HepG2 (cell line): Measurements from ENCODE around the gene WDR7. TPM values are rescaled to one million over a fixed set of nuclear protein-coding genes. Genes with fewer than 3 reads are reported as not detected.

Experiments
- ATAC-seq: fragments of 200-7000 bp; cut with Tn5 transposase; 3 replicates; pipeline ENCODE4 v1.9.1; 2020; ENCODE audit warnings: mild to moderate bottlenecking, moderate library complexity
- BruUV-seq: library from RNA; stranded (reverse); fragments of 400-500 nt; replicated peaks from 2 replicates; lab custom pipeline; 2021; lab: Mats Ljungman, UMichigan
- CTCF ChIA-PET: fragments of 300-600 bp; formaldehyde crosslinking; extraction: SDS; loops from one replicate; lab custom pipeline; 2021; ENCODE audit warnings: low total read pairs, inconsistent platforms, low intra/inter-chr PET ratio; lab: Yijun Ruan, JAX
- POLR2A ChIA-PET: fragments of 350-600 bp; sonication (Branson Sonifier 250); formaldehyde crosslinking; loops from one replicate; lab custom pipeline; 2020; ENCODE audit warnings: antibody characterized with exemption, inconsistent platforms; lab: Yijun Ruan, JAX
- DNase-seq: peaks from one replicate; pipeline ENCODE4 v3.0.0-alpha.2; 2015; ENCODE audit warnings: low spot score
- FAIRE-seq: peaks from 3 replicates; lab custom pipeline; 2011; peaks lifted over from hg19 to GRCh38; lab: Jason Lieb, UNC
- H2AFZ ChIP-seq: one replicate; pipeline ENCODE4 v1.6.1; 2011; ENCODE audit warnings: low read length, inconsistent platforms
- H3K27ac ChIP-seq: fragments of 300-600 bp; 3 replicates; pipeline ENCODE4 v1.8.0; 2011; ENCODE audit warnings: mixed run types, mild to moderate bottlenecking, mixed read lengths, low read length, inconsistent platforms; ENCODE audit not compliant: insufficient read depth; ENCODE audit errors: extremely low read length
- H3K27me3 ChIP-seq, 2 experiments: fragments of 200-600 bp in 1 of 2; 2 replicates in 1 of 2; 3 replicates in 1 of 2; pipeline versions ENCODE4 v1.6.0 to v1.8.0; 2011; ENCODE audit warnings: low read length in 2 of 2, mild to moderate bottlenecking in 2 of 2, moderate library complexity in 2 of 2, inconsistent platforms in 1 of 2; ENCODE audit not compliant: insufficient read depth in 2 of 2, control insufficient read depth in 1 of 2
- H3K36me3 ChIP-seq, 2 experiments: fragments of 200-600 bp in 1 of 2; replicated peaks in 1 of 2; 2 replicates in 1 of 2; 3 replicates in 1 of 2; pipeline versions ENCODE4 v1.5.1 to v1.8.0; 2011; ENCODE audit warnings: low read length in 2 of 2, inconsistent platforms in 1 of 2; ENCODE audit not compliant: insufficient read depth in 2 of 2, control insufficient read depth in 1 of 2
- H3K4me1 ChIP-seq: 2 replicates; pipeline ENCODE4 v1.5.1; 2012; ENCODE audit warnings: low read length, inconsistent platforms; ENCODE audit not compliant: insufficient read depth
- H3K4me2 ChIP-seq: 2 replicates; pipeline ENCODE4 v1.6.0; 2011; ENCODE audit warnings: low read depth, low read length, inconsistent platforms
- H3K4me3 ChIP-seq, 3 experiments: fragments of 200-600 bp in 1 of 3; sonication (generic), shearing (Covaris generic) in 1 of 3; replicated peaks in 1 of 3; 2 replicates each; pipeline ENCODE4 v1.5.1; 2011 to 2016; ENCODE audit warnings: low read length in 3 of 3, inconsistent platforms in 2 of 3, low read depth in 2 of 3, mild to moderate bottlenecking in 2 of 3, control low read depth in 1 of 3, mixed read lengths in 1 of 3; ENCODE audit not compliant: insufficient read depth in 1 of 3
- H3K79me2 ChIP-seq: one replicate; pipeline ENCODE4 v1.6.1; 2011; ENCODE audit warnings: low read length, inconsistent platforms; ENCODE audit not compliant: insufficient read depth
- H3K9ac ChIP-seq: 2 replicates; pipeline ENCODE4 v1.6.0; 2011; ENCODE audit warnings: mild to moderate bottlenecking, low read depth, low read length, inconsistent platforms; ENCODE audit not compliant: insufficient read depth
- H3K9me3 ChIP-seq: 2 replicates; pipeline ENCODE4 v1.5.1; 2012; ENCODE audit warnings: mild to moderate bottlenecking, low read length
- H4K20me1 ChIP-seq: 2 replicates; pipeline ENCODE4 v1.6.0; 2011; ENCODE audit warnings: inconsistent platforms, mild to moderate bottlenecking, low read length, moderate library complexity; ENCODE audit not compliant: insufficient read depth
- CBFB ChIP-seq: sonication (generic); formaldehyde crosslinking; IDR thresholded peaks from 2 replicates; pipeline ENCODE4 v1.4.0; 2020; ENCODE audit warnings: missing genetic modification reagents
- CSRNP2 ChIP-seq: sonication (generic); formaldehyde crosslinking; conservative IDR thresholded peaks from 2 replicates; pipeline ENCODE4 v1.8.0; 2022; ENCODE audit warnings: low read depth, missing genetic modification reagents
- DZIP1 ChIP-seq: sonication (generic); formaldehyde crosslinking; IDR thresholded peaks from 2 replicates; pipeline ENCODE4 v1.5.0; 2020; ENCODE audit warnings: mild to moderate bottlenecking, missing genetic modification reagents
- FOXK1 ChIP-seq: sonication (generic); formaldehyde crosslinking; IDR thresholded peaks from 2 replicates; pipeline ENCODE4 v1.4.0; 2020; ENCODE audit warnings: low read depth, missing genetic modification reagents, borderline replicate concordance
- GMEB2 ChIP-seq: IDR thresholded peaks from 2 replicates; pipeline ENCODE4 v1.6.1; 2016; ENCODE audit warnings: missing biosample characterization, missing genetic modification reagents, low read depth
- GTF3A ChIP-seq: sonication (generic); formaldehyde crosslinking; conservative IDR thresholded peaks from 2 replicates; pipeline ENCODE4 v1.4.0; 2020; ENCODE audit warnings: mild to moderate bottlenecking, missing genetic modification reagents
- HNF4G ChIP-seq, 2 experiments: sonication (generic) in 1 of 2; formaldehyde crosslinking in 1 of 2; IDR thresholded peaks; 2 replicates each; pipeline versions ENCODE4 v1.4.0 to v1.6.1; 2011 to 2020; ENCODE audit warnings: borderline replicate concordance in 2 of 2, low read depth in 2 of 2, mild to moderate bottlenecking in 2 of 2, low read length in 1 of 2, missing genetic modification reagents in 1 of 2, moderate library complexity in 1 of 2
- KDM2A ChIP-seq: sonication (generic); formaldehyde crosslinking; IDR thresholded peaks from 2 replicates; pipeline ENCODE4 v1.4.0; 2020; ENCODE audit warnings: low read depth, missing genetic modification reagents, borderline replicate concordance
- KLF6 ChIP-seq: IDR thresholded peaks from 2 replicates; pipeline ENCODE4 v1.8.0; 2016; ENCODE audit warnings: missing biosample characterization, missing genetic modification reagents
- LCORL ChIP-seq, 2 experiments: fragments of 450-650 bp in 1 of 2; sonication (generic) in 1 of 2; formaldehyde crosslinking in 1 of 2; IDR thresholded peaks; 2 replicates each; pipeline versions ENCODE4 v1.5.0 to v1.6.1; 2017 to 2020; ENCODE audit warnings: antibody characterized with exemption in 1 of 2, missing genetic modification reagents in 1 of 2
- NFE2L1 ChIP-seq: sonication (generic); formaldehyde crosslinking; IDR thresholded peaks from 2 replicates; pipeline ENCODE4 v1.4.0; 2020; ENCODE audit warnings: missing genetic modification reagents, mild to moderate bottlenecking, borderline replicate concordance
- NR1H2 ChIP-seq: sonication (generic); formaldehyde crosslinking; IDR thresholded peaks from 2 replicates; pipeline ENCODE4 v1.8.1; 2022; ENCODE audit warnings: low read depth, missing genetic modification reagents, borderline replicate concordance
- TOPORS ChIP-seq: sonication (generic); formaldehyde crosslinking; IDR thresholded peaks from 2 replicates; pipeline ENCODE4 v1.8.0; 2023; ENCODE audit warnings: mild to moderate bottlenecking, missing genetic modification reagents
- YEATS2 ChIP-seq: sonication (generic); formaldehyde crosslinking; IDR thresholded peaks from 2 replicates; pipeline ENCODE4 v1.4.0; 2020; ENCODE audit warnings: missing genetic modification reagents, borderline replicate concordance
- ZNF124 ChIP-seq: sonication (generic); formaldehyde crosslinking; IDR thresholded peaks from 2 replicates; pipeline ENCODE4 v1.4.0; 2020; ENCODE audit warnings: missing genetic modification reagents
- ZNF383 ChIP-seq: sonication (generic); formaldehyde crosslinking; IDR thresholded peaks from 2 replicates; pipeline ENCODE4 v1.4.0; 2020; ENCODE audit warnings: missing genetic modification reagents, mild to moderate bottlenecking, borderline replicate concordance
- WGBS: methylation state at CpG from one replicate; pipeline ENCODE4 v1.1.6; 2017; ENCODE audit warnings: low lambda C conversion rate; 5-methylcytosine and 5-hydroxymethylcytosine counted together
- in situ Hi-C: cut with HindIII; loops from 2 replicates; pipeline ENCODE4 v1.10.0; 2017; ENCODE audit warnings: low pct_unique_long_range_greater_than_20kb; ENCODE audit not compliant: extremely low pct_ligation_motif_present
- intact Hi-C: fragments of 100-400 bp; cut with micrococcal nuclease; formaldehyde crosslinking; loops from one replicate; pipeline ENCODE4 v1.10.0; 2022; ENCODE audit not compliant: unreplicated experiment
- polyA plus RNA-seq, 8 experiments: library from polyadenylated mRNA; depleted of rRNA in 3 of 8; stranded (reverse) in 7 of 8; unstranded in 1 of 8; fragments of >200 nt; fragmentation: Illumina TruSeq in 4 of 8; extraction: Trizol in 4 of 8; gene quantifications; 2 replicates each; pipeline versions ENCODE4 v1.2.1 to v1.2.3, GENCODE V29; 2011 to 2016; ENCODE audit warnings: low read depth in 4 of 8, missing spikeins in 1 of 8, mixed read lengths in 1 of 8; ENCODE audit not compliant: insufficient read depth in 1 of 8
- total RNA-seq, 5 experiments: library from RNA; depleted of rRNA; stranded (reverse); fragments of >200 nt; fragmentation: Illumina TruSeq; extraction: Trizol; gene quantifications; 2 replicates each; pipeline ENCODE4 v1.2.3, GENCODE V29; 2016; ENCODE audit warnings: low read depth in 1 of 5

Gene WDR7
- total and polyA plus RNA-seq, 2 of the 13 experiments (the other 11 are each of a cell fraction or from before 2014, with no cell fraction given), result 2.0 to 7.8 TPM

- TF ChIP-seq DZIP1 (no peak), NFE2L1 (CRISPR knock-in tag) (no peak), YEATS2 (peak; percentile 72; the same call in 1 of the 2 replicates), HNF4G (IDR thresholded peaks at IDR 0.05; ENCODE audit: borderline replicate concordance, low read depth, low read length) (no peak), HNF4G (CRISPR knock-in tag; IDR thresholded peaks at IDR 0.05; ENCODE audit: borderline replicate concordance, low read depth) (no peak), ZNF124 (CRISPR knock-in tag) (no peak), FOXK1 (CRISPR knock-in tag) (peak; percentile 59; the same call in 1 of the 2 replicates), KLF6 (CRISPR knock-in tag) (no peak)
These were observed 9.3 kb upstream of the WDR7 start (continued) for GRCh38 chr18:56641714-56642337.

- Histone ChIP-seq H3K9me3 (no peaks in the 10 kb centered on the region), H3K36me3 (no peaks in the 10 kb centered on the region), H3K79me2 (peaks cover under 1% of the 10 kb centered on the region), H4K20me1 (no peaks in the 10 kb centered on the region), H3K4me2 (no peak overlapping the region), H3K9ac (no peak overlapping the region), H2AFZ (no peak overlapping the region), H3K4me1 (peaks cover 21% of the 10 kb centered on the region), H3K27me3 (no peaks in the 10 kb centered on the region; a peak in 1 of 5 replicates), H3K27ac (no peak overlapping the region), H3K4me3 (no peak overlapping the region)
- POLR2A ChIA-PET, result no interaction called here
- CTCF ChIA-PET, result no interaction called here
- FAIRE-seq (no peak), ATAC-seq (no peak), DNase-seq (no peak)
- 97% methylated on average over 3 of the region's 3 CpGs for WGBS
- intact Hi-C loops, result no loop called here
- BruUV-seq, result no TSS peak
- in situ Hi-C loops, result no loop called here
- no peak for TF ChIP-seq CSRNP2 (CRISPR knock-in tag)
- no peak for TF ChIP-seq GMEB2 (CRISPR knock-in tag)
- no peak for TF ChIP-seq KDM2A (CRISPR knock-in tag)
- no peak for TF ChIP-seq NR1H2 (CRISPR knock-in tag)
- no peak for TF ChIP-seq TOPORS (CRISPR knock-in tag)
- TF ChIP-seq LCORL (IDR thresholded peaks at IDR 0.05), result no peak
- TF ChIP-seq LCORL (CRISPR knock-in tag; IDR thresholded peaks at IDR 0.05), result no peak
- TF ChIP-seq CBFB (CRISPR knock-in tag), result no peak
- no peak for TF ChIP-seq GTF3A (CRISPR knock-in tag)
- TF ChIP-seq ZNF383 (CRISPR knock-in tag), result no peak
These were observed 7.8 kb upstream of the WDR7 start for GRCh38 chr18:56643381-56643780.
